Measurements from ENCODE around the gene PYM1. TPM values are rescaled to one million over a fixed set of nuclear protein-coding genes. Genes with fewer than 3 reads are reported as not detected.
A peak's percentile ranks its signal among the peaks of the same experiment; 100 is the strongest.

The PYM1 gene
- total and polyA plus RNA-seq, 2 of the 13 experiments (the other 11 are each of a cell fraction or from before 2014, with no cell fraction given) = 44.0 to 51.8 TPM

- TF ChIP-seq ZHX2 (IDR thresholded peaks at IDR 0.05; ENCODE audit: low read depth) = no peak
- TF ChIP-seq ZHX2 (CRISPR knock-in tag; IDR thresholded peaks at IDR 0.05; ENCODE audit: borderline replicate concordance) = no peak
- TF ChIP-seq DRAP1 (CRISPR knock-in tag; IDR thresholded peaks at IDR 0.05) = no peak
- peak; percentile 20; the same call in 1 of the 2 replicates for TF ChIP-seq FOXA3 (CRISPR knock-in tag; IDR thresholded peaks at IDR 0.05)
- TF ChIP-seq KIAA2018 (CRISPR knock-in tag; IDR thresholded peaks at IDR 0.05; ENCODE audit: borderline replicate concordance) = no peak
- peak; percentile 63 for TF ChIP-seq PATZ1 (CRISPR knock-in tag; IDR thresholded peaks at IDR 0.05)
- TF ChIP-seq ZNF281 (CRISPR knock-in tag; IDR thresholded peaks at IDR 0.05; ENCODE audit: borderline replicate concordance) = 0 out of 2 replicates have a peak, but pooled peaks have one; percentile 31
Measured at GRCh38 chr12:55930771-55931316, 3.1 kb upstream of the PYM1 start, which contains the start of gene DGKA (continued).

Data from HepG2 (cell line).